CD14-positive monocyte (primary cell): Measurements from ENCODE around the gene ADAT3. TPM values are rescaled to one million over a fixed set of nuclear protein-coding genes. Genes with fewer than 3 reads are reported as not detected.

Experiments
- DNase-seq, 3 donors: peaks; one replicate each; pipeline ENCODE4 v3.0.0-alpha.2; 2011 to 2022
- H2AFZ ChIP-seq: 2 replicates; pipeline ENCODE4 v1.6.0; 2012; ENCODE audit warnings: mild to moderate bottlenecking, low read depth, low read length, inconsistent platforms; ENCODE audit not compliant: insufficient read depth, poor library complexity, severe bottlenecking
- H3K27ac ChIP-seq, 2 donors: 1 replicate in 1 of 2; 2 replicates in 1 of 2; pipeline ENCODE4 v1.5.1; 2012 to 2013; ENCODE audit warnings: low read length in 2 of 2, control low read depth in 1 of 2, inconsistent platforms in 1 of 2, low read depth in 1 of 2, mild to moderate bottlenecking in 1 of 2
- H3K27me3 ChIP-seq, 2 donors: one replicate each; pipeline versions ENCODE4 v1.6.0 to v1.6.1; 2011 to 2013; ENCODE audit warnings: low read length in 2 of 2; ENCODE audit not compliant: control insufficient read depth in 2 of 2, insufficient read depth in 2 of 2
- H3K36me3 ChIP-seq, 2 donors: replicated peaks in 1 of 2; 1 replicate in 1 of 2; 2 replicates in 1 of 2; pipeline versions ENCODE4 v1.5.1 to v1.6.1; 2012 to 2013; ENCODE audit warnings: low read length in 2 of 2, control low read depth in 1 of 2, inconsistent platforms in 1 of 2, mild to moderate bottlenecking in 1 of 2; ENCODE audit not compliant: insufficient read depth in 2 of 2, control insufficient read depth in 1 of 2
- H3K4me1 ChIP-seq, 2 donors: 1 replicate in 1 of 2; 2 replicates in 1 of 2; pipeline versions ENCODE4 v1.5.1 to v1.6.1; 2012 to 2013; ENCODE audit warnings: low read length in 2 of 2, control low read depth in 1 of 2, inconsistent platforms in 1 of 2, mild to moderate bottlenecking in 1 of 2, moderate library complexity in 1 of 2; ENCODE audit not compliant: insufficient read depth in 2 of 2, control insufficient read depth in 1 of 2
- H3K4me2 ChIP-seq: replicated peaks from 2 replicates; pipeline ENCODE3; 2012; ENCODE audit warnings: low read length, moderate library complexity, mild to moderate bottlenecking; ENCODE audit not compliant: poor library complexity, severe bottlenecking; ENCODE audit errors: extremely low read depth
- H3K4me3 ChIP-seq, 3 experiments: fragments of 200-600 bp in 1 of 3; sonication (generic) in 1 of 3; replicated peaks in 1 of 3; 1 replicate in 2 of 3; 2 replicates in 1 of 3; pipeline ENCODE4 v1.5.1; 2011 to 2013; ENCODE audit warnings: low read length in 3 of 3, mild to moderate bottlenecking in 3 of 3, control low read depth in 2 of 3, low read depth in 2 of 3, inconsistent platforms in 1 of 3, moderate library complexity in 1 of 3
- H3K79me2 ChIP-seq: 2 replicates; pipeline ENCODE4 v1.6.0; 2012; ENCODE audit warnings: mild to moderate bottlenecking, control low read depth, inconsistent platforms, low read length, moderate library complexity; ENCODE audit not compliant: insufficient read depth
- H3K9ac ChIP-seq: 2 replicates; pipeline ENCODE4 v1.6.0; 2017; ENCODE audit warnings: low read length, mild to moderate bottlenecking; ENCODE audit not compliant: insufficient read depth, poor library complexity, severe bottlenecking
- H3K9me3 ChIP-seq, 2 donors: replicated peaks in 1 of 2; 1 replicate in 1 of 2; 2 replicates in 1 of 2; pipeline versions ENCODE4 v1.5.1 to v1.6.1; 2012 to 2013; ENCODE audit warnings: low read length in 2 of 2, control low read depth in 1 of 2; ENCODE audit not compliant: control insufficient read depth in 1 of 2, insufficient read depth in 1 of 2
- H4K20me1 ChIP-seq: 2 replicates; pipeline ENCODE4 v1.6.0; 2012; ENCODE audit warnings: mild to moderate bottlenecking, low read length, control low read depth, moderate library complexity; ENCODE audit not compliant: insufficient read depth
- H3K27ac Mint-ChIP-seq, 7 donors: one replicate each; pipeline ENCODE4 v1.8.0; 2020; ENCODE audit warnings: mild to moderate bottlenecking in 7 of 7, mixed read lengths in 7 of 7, moderate library complexity in 6 of 7, inconsistent platforms in 2 of 7
- H3K27me3 Mint-ChIP-seq, 3 donors: one replicate each; pipeline ENCODE4 v1.8.0; 2021 to 2022; ENCODE audit warnings: low read depth in 3 of 3, mild to moderate bottlenecking in 3 of 3, mixed read lengths in 3 of 3, moderate library complexity in 3 of 3, inconsistent platforms in 1 of 3
- H3K36me3 Mint-ChIP-seq, 2 donors: one replicate each; pipeline ENCODE4 v1.8.0; 2020; ENCODE audit warnings: mixed read lengths in 2 of 2, inconsistent platforms in 1 of 2, mild to moderate bottlenecking in 1 of 2
- H3K4me1 Mint-ChIP-seq: one replicate; pipeline ENCODE4 v1.8.0; 2020; ENCODE audit warnings: mild to moderate bottlenecking, mixed read lengths
- H3K4me3 Mint-ChIP-seq, 2 donors: one replicate each; pipeline ENCODE4 v1.8.0; 2020; ENCODE audit warnings: mild to moderate bottlenecking in 2 of 2, mixed read lengths in 2 of 2, moderate library complexity in 1 of 2
- H3K9me3 Mint-ChIP-seq, 7 donors: one replicate each; pipeline ENCODE4 v1.8.0; 2020 to 2022; ENCODE audit warnings: mixed read lengths in 7 of 7, mild to moderate bottlenecking in 6 of 7, moderate library complexity in 6 of 7, inconsistent platforms in 2 of 7
- CTCF ChIP-seq: fragments of 200-600 bp; IDR thresholded peaks from one replicate; pipeline ENCODE4 v1.8.0; 2022; ENCODE audit warnings: antibody characterized with exemption, mild to moderate bottlenecking
- WGBS: methylation state at CpG from one replicate; pipeline ENCODE4 v1.1.5; 2013; ENCODE audit warnings: missing lambda C conversion rate; ENCODE audit not compliant: insufficient coverage; 5-methylcytosine and 5-hydroxymethylcytosine counted together
- intact Hi-C, 2 donors: fragments of 100-400 bp; cut with micrococcal nuclease; formaldehyde crosslinking; loops; one replicate each; pipeline versions ENCODE4 v1.15.0 to v1.15.1; 2023
- polyA plus RNA-seq, 3 donors: library from polyadenylated mRNA; depleted of rRNA in 1 of 3; unstranded in 2 of 3; stranded (reverse) in 1 of 3; fragments of 300-500 nt in 2 of 3; fragments of >200 nt in 1 of 3; fragmentation: Illumina TruSeq in 2 of 3; gene quantifications; 1 replicate in 2 of 3; 2 replicates in 1 of 3; pipeline ENCODE4 v1.2.3, GENCODE V29; 2012 to 2021

The ADAT3 gene
- polyA plus RNA-seq, 3 donors, result 2.7 to 3.2 (median 3.1) TPM

- H3K4me3 ChIP-seq, result peak overlapping the region; percentile 68 to 99 (median 91)
- H3K4me1 ChIP-seq, result peaks cover 32 to 47% of the 10 kb centered on the region in 2 donors
- H3K27ac Mint-ChIP-seq, result peak overlapping the region; percentile 96 to 99 (median 98)
- H3K27me3 ChIP-seq, result no peaks in the 10 kb centered on the region
- H3K9ac ChIP-seq, result peak overlapping the region; percentile 97
- H3K27ac ChIP-seq, result peak overlapping the region; percentile 98 to 99
- peaks cover 0 to 1% (median 0%) of the 10 kb centered on the region in 7 donors for H3K9me3 Mint-ChIP-seq
- H3K36me3 ChIP-seq, result peaks cover 0 to 4% of the 10 kb centered on the region in 2 donors
- H3K4me3 Mint-ChIP-seq, result peak overlapping the region; percentile 93 to 99
- peak; percentile 79 to 87 (median 81) for DNase-seq
- WGBS, result under 1% methylated on average over 21 of the region's 40 CpGs
- no peak overlapping the region for H2AFZ ChIP-seq
- intact Hi-C loops, result no loop called here
- peaks cover 39% of the 10 kb centered on the region for H3K4me1 Mint-ChIP-seq
- H4K20me1 ChIP-seq, result peaks cover 48% of the 10 kb centered on the region
- H3K36me3 Mint-ChIP-seq, result peaks cover 0 to 10% of the 10 kb centered on the region in 2 donors
- no peak for TF ChIP-seq CTCF
- H3K4me2 ChIP-seq, result peak overlapping the region; percentile 75
- no peaks in the 10 kb centered on the region for H3K9me3 ChIP-seq
- H3K79me2 ChIP-seq, result peaks cover 55% of the 10 kb centered on the region
- peaks cover 0 to 2% (median 1%) of the 10 kb centered on the region in 3 donors for H3K27me3 Mint-ChIP-seq
Measured at GRCh38 chr19:1942078-1942933, 37.1 kb downstream of the ADAT3 start.

GRCh38 chr19:1942934-1943555 lies 37.8 kb downstream of the ADAT3 start:
- peaks cover 55% of the 10 kb centered on the region for H4K20me1 ChIP-seq
- peak overlapping the region; percentile 98 to 99 for H3K27ac ChIP-seq
- peak overlapping the region; percentile 96 to 99 (median 98) for H3K27ac Mint-ChIP-seq
- peaks cover 62% of the 10 kb centered on the region for H3K79me2 ChIP-seq
- WGBS, result under 1% methylated on average over 16 of the region's 21 CpGs
- H3K4me3 ChIP-seq, result peak overlapping the region; percentile 68 to 99 (median 91)
- H3K36me3 ChIP-seq, result peaks cover 0 to 7% of the 10 kb centered on the region in 2 donors
- intact Hi-C loops, result no loop called here
- peaks cover 40 to 54% of the 10 kb centered on the region in 2 donors for H3K4me1 ChIP-seq
- peaks cover 0 to 2% (median 1%) of the 10 kb centered on the region in 3 donors for H3K27me3 Mint-ChIP-seq
- no peaks in the 10 kb centered on the region for H3K27me3 ChIP-seq
- no peaks in the 10 kb centered on the region for H3K9me3 ChIP-seq
- H3K9ac ChIP-seq, result peak overlapping the region; percentile 97
- peak overlapping the region; percentile 75 for H3K4me2 ChIP-seq
- peaks cover 42% of the 10 kb centered on the region for H3K4me1 Mint-ChIP-seq
- peaks cover 0 to 1% (median 0%) of the 10 kb centered on the region in 7 donors for H3K9me3 Mint-ChIP-seq
- H2AFZ ChIP-seq, result no peak overlapping the region
- TF ChIP-seq CTCF, result no peak
- peaks cover 0 to 10% of the 10 kb centered on the region in 2 donors for H3K36me3 Mint-ChIP-seq
- peak in 2 of 3 donors; percentile 42 to 52 for DNase-seq
- H3K4me3 Mint-ChIP-seq, result peak overlapping the region; percentile 93 to 99
